Fibroblast of the aortic adventitia (primary cell): Measurements from ENCODE around the gene FOS. TPM values are rescaled to one million over a fixed set of nuclear protein-coding genes. Genes with fewer than 3 reads are reported as not detected.
"Not testable (repeated sequence)": the region's sequence is repeated elsewhere in the genome, so short reads cannot be mapped to it uniquely, and the experiment has no call there.

Experiments
- DNase-seq: peaks from one replicate; pipeline ENCODE4 v3.0.0-alpha.2; 2010; ENCODE audit warnings: low read depth
- H3K4me3 ChIP-seq: 2 replicates; pipeline ENCODE4 v1.5.1; 2011; ENCODE audit warnings: low read depth, mild to moderate bottlenecking, control low read depth, low read length, moderate library complexity
- total RNA-seq: library from RNA; depleted of rRNA; stranded (reverse); fragments of >200 nt; gene quantifications from 2 replicates; pipeline ENCODE4 v1.2.3, GENCODE V29; 2012; ENCODE audit warnings: low replicate concordance
- TF ChIP-seq, protein P1 (sequence below): IDR thresholded peaks from 2 replicates; pipeline ENCODE4 v1.5.1; 2011; ENCODE audit warnings: mild to moderate bottlenecking, low read length, control low read depth, inconsistent platforms; ENCODE audit not compliant: insufficient read depth

FOS gene
- total RNA-seq, 1 donor, result 1.4 TPM

DNA sequence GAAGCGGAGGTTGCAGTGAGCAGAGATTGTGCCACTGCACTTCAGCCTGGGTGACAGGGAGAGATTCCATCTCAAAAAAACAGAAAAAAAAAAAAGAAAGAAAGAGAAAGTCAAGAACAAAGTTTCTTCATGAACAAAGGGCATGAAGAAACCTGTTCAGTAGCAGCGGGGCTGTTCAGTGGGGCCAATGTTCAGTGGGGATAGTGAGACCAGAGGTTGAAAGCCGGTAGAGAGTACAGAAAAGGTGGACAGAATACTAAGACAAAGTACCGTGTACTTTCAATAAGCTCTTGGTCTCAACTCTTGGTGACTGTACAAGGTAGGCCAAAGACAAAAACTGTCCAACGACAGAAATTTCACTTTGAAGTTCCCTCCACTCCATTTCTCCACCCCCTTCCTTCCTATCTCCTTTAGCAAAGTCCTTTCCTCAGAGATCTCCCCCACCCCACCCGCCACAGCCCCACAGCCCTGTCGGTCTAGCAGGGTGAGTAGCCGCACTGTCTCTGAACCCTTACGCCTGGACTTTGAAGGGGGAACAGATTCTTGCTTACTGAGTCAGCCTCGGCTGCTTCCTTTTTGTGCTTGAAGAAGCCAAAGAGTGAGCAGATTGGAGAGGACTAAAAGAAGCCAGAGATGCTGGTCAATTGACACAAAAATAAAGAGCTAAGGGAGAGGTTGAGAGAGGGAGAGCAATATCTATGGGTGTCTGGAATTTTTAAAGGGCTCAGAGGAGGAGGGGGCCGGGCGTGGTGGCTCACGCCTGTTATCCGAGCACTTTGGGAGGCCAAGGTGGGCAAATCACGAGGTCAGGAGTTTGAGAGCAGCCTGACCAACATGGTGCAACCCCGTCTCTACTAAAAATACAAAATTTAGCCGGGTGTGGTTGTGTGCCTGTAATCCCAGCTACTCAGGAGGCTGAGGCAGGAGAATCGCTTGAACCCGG lies 44.2 kb upstream of the FOS start:
- peak; percentile 80 for DNase-seq
- TF ChIP-seq, protein P1, sequence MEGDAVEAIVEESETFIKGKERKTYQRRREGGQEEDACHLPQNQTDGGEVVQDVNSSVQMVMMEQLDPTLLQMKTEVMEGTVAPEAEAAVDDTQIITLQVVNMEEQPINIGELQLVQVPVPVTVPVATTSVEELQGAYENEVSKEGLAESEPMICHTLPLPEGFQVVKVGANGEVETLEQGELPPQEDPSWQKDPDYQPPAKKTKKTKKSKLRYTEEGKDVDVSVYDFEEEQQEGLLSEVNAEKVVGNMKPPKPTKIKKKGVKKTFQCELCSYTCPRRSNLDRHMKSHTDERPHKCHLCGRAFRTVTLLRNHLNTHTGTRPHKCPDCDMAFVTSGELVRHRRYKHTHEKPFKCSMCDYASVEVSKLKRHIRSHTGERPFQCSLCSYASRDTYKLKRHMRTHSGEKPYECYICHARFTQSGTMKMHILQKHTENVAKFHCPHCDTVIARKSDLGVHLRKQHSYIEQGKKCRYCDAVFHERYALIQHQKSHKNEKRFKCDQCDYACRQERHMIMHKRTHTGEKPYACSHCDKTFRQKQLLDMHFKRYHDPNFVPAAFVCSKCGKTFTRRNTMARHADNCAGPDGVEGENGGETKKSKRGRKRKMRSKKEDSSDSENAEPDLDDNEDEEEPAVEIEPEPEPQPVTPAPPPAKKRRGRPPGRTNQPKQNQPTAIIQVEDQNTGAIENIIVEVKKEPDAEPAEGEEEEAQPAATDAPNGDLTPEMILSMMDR, result no peak
- no peak overlapping the region for H3K4me3 ChIP-seq

DNA sequence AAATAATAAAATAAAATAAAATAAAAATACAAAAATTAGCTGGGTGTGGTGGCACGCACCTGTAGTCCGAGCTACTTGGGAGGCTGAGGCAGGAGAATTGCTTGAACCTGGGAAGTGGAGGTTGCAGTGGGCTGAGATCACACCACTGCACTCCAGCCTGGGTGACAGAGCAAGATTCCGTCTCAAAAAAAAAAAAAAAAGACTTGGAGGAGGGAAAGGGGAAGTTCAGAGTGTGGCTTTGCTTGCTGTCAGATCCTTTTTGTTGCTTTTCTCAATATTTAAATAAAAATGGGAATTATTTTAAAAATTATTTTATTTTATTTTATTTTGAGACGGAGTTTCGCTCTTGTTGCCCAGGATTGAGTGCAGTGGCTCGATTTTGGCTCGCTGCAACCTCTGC lies 43.4 kb upstream of the FOS start:
- not testable (repeated sequence) for DNase-seq, H3K4me3 ChIP-seq

DNA sequence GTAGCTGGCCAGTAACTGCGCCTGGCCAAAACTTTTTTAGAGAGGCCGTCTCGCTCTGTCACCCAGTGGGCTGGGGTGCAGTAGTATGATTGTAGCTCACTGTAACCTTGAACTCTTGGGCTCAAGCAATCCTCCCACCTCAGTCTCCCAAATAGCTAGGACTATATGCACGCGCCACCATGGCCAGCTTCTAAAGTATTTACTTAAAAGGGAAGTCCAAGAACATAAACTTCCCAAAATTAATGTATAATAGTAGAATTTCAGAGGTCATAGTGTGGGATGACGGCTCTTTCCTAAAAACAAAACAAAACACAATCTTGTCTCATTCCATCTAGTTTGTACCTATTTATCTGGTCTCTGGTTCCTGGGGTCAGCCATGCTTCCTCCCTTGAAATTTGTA lies 42.2 kb upstream of the FOS start:
- TF ChIP-seq, protein P1, result no peak
- H3K4me3 ChIP-seq, result no peak overlapping the region
- DNase-seq, result no peak

DNA sequence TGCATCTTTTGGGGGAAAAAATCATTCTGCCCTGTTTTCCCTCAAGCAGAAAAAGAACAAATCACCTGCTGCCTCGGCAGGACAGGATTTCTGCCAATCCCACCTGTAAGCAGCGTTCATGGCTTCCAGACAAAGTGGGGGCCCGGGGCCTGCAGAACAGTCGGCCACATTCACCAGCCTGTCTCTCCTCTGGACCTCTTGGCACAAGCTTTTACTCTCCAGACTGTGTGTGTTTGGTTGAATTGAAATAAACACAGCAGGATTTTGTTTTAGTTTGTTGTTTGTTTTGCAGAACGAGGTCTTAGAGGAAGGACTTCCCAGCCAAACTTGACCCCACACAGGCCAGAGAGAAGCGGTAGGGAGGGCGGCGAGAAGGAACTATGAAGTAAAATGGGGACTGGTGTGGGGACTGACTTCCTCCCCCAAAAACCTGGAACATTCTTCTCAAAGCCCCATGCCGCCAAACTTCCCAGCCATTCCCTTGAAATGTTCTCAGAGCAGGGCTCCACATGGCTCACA lies 41.7 kb upstream of the FOS start:
- DNase-seq, result no peak

GRCh38 chr14:75238756-75239455 lies 39.7 kb upstream of the FOS start:
- no peak for DNase-seq
- TF ChIP-seq, protein P1, result peak; percentile 7
- no peak overlapping the region for H3K4me3 ChIP-seq

More for the DNA sequence above, 41.7 kb upstream of the FOS start:
- no peak overlapping the region for H3K4me3 ChIP-seq
- TF ChIP-seq, protein P1, result no peak

GRCh38 chr14:75240781-75241180 lies 37.8 kb upstream of the FOS start:
- TF ChIP-seq, protein P1, result no peak
- H3K4me3 ChIP-seq, result no peak overlapping the region
- DNase-seq, result no peak
